AG09309 (cell line): ENCODE results near the gene ETV4.

Experiments used
- DNase-seq: peaks from one replicate; pipeline ENCODE4 v3.0.0-alpha.2; 2010; ENCODE audit warnings: low read depth
- H3K4me3 ChIP-seq: 2 replicates; pipeline ENCODE4 v1.5.1; 2011; ENCODE audit warnings: mild to moderate bottlenecking, low read depth, low read length, moderate library complexity; ENCODE audit not compliant: control insufficient read depth
- TF ChIP-seq, protein P1 (sequence below): IDR thresholded peaks from 2 replicates; pipeline ENCODE4 v1.5.1; 2011; ENCODE audit warnings: mild to moderate bottlenecking, low read depth, low read length, inconsistent platforms; ENCODE audit not compliant: insufficient read depth, control insufficient read depth; ENCODE audit errors: missing control alignments

Gene ETV4

GRCh38 chr17:43578404-43578698 lies 32.2 kb upstream of the ETV4 start:
- H3K4me3 ChIP-seq, result no peak overlapping the region
- no peak for DNase-seq
- TF ChIP-seq, protein P1, sequence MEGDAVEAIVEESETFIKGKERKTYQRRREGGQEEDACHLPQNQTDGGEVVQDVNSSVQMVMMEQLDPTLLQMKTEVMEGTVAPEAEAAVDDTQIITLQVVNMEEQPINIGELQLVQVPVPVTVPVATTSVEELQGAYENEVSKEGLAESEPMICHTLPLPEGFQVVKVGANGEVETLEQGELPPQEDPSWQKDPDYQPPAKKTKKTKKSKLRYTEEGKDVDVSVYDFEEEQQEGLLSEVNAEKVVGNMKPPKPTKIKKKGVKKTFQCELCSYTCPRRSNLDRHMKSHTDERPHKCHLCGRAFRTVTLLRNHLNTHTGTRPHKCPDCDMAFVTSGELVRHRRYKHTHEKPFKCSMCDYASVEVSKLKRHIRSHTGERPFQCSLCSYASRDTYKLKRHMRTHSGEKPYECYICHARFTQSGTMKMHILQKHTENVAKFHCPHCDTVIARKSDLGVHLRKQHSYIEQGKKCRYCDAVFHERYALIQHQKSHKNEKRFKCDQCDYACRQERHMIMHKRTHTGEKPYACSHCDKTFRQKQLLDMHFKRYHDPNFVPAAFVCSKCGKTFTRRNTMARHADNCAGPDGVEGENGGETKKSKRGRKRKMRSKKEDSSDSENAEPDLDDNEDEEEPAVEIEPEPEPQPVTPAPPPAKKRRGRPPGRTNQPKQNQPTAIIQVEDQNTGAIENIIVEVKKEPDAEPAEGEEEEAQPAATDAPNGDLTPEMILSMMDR, result no peak

- DNase-seq, result no peak
- TF ChIP-seq, protein P1, result no peak
- H3K4me3 ChIP-seq, result no peak overlapping the region
Measured at GRCh38 chr17:43577664-43578403, 31.7 kb upstream of the ETV4 start.

DNA sequence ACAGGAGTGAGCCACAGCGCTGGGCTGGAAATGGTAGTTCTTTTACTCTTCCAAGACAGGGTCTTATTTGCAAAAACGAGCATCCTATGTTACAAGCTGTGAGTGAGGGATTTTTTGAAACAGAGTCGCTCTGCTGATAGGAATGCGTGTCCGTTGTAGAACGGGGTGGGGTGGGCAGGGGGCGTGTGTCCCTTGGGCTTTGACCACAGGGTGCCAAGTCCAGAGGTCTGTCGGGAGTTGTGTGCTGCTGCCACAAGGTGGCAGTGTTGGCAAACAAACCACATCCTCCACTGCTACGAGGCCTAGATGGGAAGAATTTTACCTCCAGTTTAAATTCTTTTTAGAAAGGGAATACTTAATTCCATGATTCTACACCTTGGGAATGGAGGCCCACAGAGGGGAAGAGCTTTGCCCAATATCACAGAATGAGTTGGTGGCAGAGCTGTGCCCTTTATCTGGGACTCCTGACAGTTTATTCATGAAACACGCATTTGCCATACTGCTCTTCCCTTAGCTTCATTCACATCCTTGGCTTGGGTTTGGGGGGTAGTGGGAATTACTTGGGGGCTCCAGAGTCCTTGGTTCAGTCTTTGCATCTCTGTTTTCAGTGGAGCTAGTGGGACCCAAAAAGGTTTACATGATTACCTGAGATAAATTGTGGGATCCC lies 30.6 kb upstream of the ETV4 start:
- TF ChIP-seq, protein P1, result peak; percentile 87
- no peak overlapping the region for H3K4me3 ChIP-seq
- no peak for DNase-seq

DNA sequence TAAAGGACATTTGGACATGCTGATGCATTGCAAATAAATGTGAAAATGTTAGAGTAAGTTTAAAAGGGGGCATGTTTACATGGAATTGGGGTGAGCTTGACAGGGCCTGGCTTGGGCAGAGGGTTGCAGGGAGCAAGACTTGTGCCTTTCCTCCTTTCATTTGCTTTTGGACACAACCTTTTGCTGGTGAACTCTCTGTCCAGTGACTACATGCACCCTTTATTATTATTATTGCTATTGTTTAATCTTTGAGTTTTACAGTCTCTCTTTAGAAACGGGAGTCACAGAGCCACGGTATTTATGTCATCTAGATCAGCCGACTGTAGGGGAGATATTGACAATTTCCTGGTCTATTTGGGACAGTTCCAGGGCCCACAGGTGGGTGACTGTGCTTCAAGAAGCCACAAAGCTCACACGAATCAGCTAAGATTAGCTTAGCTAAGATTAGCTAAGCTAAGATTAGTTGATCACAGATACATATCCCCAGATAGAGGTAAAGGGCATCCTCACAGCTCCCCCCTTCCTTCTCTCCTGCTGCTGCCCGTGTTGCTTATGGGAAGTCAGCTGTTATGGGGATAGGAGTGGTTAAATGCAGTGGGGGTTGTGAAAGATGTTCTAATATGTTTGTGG lies 28.9 kb upstream of the ETV4 start:
- H3K4me3 ChIP-seq, result no peak overlapping the region
- TF ChIP-seq, protein P1, result no peak
- no peak for DNase-seq

DNA sequence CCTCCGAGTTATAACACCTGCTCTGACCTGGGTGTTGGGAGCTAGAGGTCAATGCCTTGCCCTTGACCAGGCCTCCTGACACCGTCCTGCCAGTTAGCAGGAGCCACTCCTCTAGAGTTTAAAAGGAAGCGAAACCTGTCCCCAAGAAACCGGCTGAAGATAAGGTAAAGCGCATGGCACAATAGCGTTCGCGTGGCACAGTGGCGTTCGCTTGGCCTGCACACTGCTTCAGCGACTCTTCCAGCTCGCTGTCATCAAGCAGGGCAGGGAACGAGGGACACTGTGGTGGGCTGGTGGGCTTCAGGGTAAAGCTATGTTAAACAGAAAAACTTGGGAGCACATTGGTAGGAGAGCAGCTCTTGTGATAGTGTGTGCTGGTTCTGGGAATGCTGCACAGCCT lies 28.2 kb upstream of the ETV4 start:
- DNase-seq, result no peak
- no peak overlapping the region for H3K4me3 ChIP-seq
- TF ChIP-seq, protein P1, result no peak

- TF ChIP-seq, protein P1, result no peak
- no peak overlapping the region for H3K4me3 ChIP-seq
- DNase-seq, result no peak
Measured at GRCh38 chr17:43573579-43574321, 27.6 kb upstream of the ETV4 start.
